DOHH2 (cell line): ENCODE measurements around the gene TMC4.

ENCODE experiments used
- CTCF ChIP-seq: fragments of 200-600 bp; sonication (generic); IDR thresholded peaks from one replicate; pipeline ENCODE4 v1.5.1; 2014; ENCODE audit warnings: antibody characterized with exemption, mild to moderate bottlenecking, low read depth, low read length; ENCODE audit not compliant: poor library complexity, severe bottlenecking
- EZH2phosphoT487 ChIP-seq: fragments of 200-600 bp; sonication (generic); IDR thresholded peaks from 2 replicates; pipeline ENCODE4 v1.6.1; 2017; ENCODE audit warnings: borderline replicate concordance, mild to moderate bottlenecking, antibody characterized with exemption, low read length, moderate library complexity, mixed read lengths

- TF ChIP-seq CTCF = no peak
- no peak for TF ChIP-seq EZH2phosphoT487
Observed at GRCh38 chr19:54172471-54173358, at the start of gene TMC4.
